Measurements from ENCODE around the gene AP2A2. TPM values are rescaled to one million over a fixed set of nuclear protein-coding genes. Genes with fewer than 3 reads are reported as not detected.

Gene AP2A2
- total RNA-seq, 1 donor from 2014 or later: 9.5 TPM

DNA sequence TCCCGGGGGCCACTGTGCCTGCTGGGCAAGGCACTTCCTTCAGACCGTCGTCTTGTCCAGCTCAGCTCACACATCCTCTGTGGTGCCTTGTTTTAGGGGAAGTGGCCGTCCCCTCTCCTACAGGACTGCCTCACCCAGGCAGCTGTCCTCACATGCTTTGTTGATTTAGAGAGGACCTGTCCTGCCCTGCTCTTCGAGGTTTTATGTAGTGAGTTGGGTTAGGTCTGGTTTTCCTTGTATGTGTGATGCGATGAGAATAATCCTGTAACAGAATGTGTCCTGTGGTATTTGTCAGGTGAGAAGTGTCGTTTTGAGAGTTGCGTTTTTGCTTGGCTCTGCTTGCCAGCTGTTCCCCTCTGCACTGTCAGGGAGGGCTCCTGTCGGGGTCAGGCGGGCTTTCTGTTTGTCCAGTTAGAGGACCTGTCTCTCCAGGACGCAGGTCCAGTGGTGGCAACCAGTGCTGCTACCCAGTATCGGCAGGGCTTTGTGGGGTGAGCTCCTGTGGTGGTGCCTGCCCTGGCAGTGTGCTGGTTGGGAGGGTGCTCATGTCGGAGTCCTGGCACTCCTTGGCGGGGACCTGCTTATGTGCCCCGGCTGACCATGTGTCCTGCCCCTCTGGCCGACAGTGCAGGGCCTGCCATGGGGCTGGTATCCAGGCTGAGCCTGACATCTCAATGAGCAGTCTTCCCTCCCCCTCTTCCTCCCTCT lies 69.5 kb downstream of the AP2A2 start:
- no peaks in the 10 kb centered on the region for H3K27me3 ChIP-seq (ENCODE audit: control insufficient read depth, insufficient read depth, low read length)
- H3K4me3 ChIP-seq (ENCODE audit: low read depth, low read length): no peak overlapping the region
- TF ChIP-seq, protein P1, sequence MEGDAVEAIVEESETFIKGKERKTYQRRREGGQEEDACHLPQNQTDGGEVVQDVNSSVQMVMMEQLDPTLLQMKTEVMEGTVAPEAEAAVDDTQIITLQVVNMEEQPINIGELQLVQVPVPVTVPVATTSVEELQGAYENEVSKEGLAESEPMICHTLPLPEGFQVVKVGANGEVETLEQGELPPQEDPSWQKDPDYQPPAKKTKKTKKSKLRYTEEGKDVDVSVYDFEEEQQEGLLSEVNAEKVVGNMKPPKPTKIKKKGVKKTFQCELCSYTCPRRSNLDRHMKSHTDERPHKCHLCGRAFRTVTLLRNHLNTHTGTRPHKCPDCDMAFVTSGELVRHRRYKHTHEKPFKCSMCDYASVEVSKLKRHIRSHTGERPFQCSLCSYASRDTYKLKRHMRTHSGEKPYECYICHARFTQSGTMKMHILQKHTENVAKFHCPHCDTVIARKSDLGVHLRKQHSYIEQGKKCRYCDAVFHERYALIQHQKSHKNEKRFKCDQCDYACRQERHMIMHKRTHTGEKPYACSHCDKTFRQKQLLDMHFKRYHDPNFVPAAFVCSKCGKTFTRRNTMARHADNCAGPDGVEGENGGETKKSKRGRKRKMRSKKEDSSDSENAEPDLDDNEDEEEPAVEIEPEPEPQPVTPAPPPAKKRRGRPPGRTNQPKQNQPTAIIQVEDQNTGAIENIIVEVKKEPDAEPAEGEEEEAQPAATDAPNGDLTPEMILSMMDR (IDR thresholded peaks at IDR 0.05; ENCODE audit: insufficient read depth, low read length, severe bottlenecking): no peak
- H3K36me3 ChIP-seq (ENCODE audit: control insufficient read depth, insufficient read depth, low read length): peaks cover 23% of the 10 kb centered on the region
- FAIRE-seq (no peak), DNase-seq (ENCODE audit: low read depth) (peak; percentile 2)

GRCh38 chr11:995752-996420 lies 70.2 kb downstream of the AP2A2 start:
- no peak for FAIRE-seq
- TF ChIP-seq, protein P1 (IDR thresholded peaks at IDR 0.05; ENCODE audit: insufficient read depth, low read length, severe bottlenecking): no peak
- no peak for DNase-seq (ENCODE audit: low read depth)
- no peaks in the 10 kb centered on the region for H3K27me3 ChIP-seq (ENCODE audit: control insufficient read depth, insufficient read depth, low read length)
- H3K4me3 ChIP-seq (ENCODE audit: low read depth, low read length): no peak overlapping the region
- H3K36me3 ChIP-seq (ENCODE audit: control insufficient read depth, insufficient read depth, low read length): peaks cover 26% of the 10 kb centered on the region

DNA sequence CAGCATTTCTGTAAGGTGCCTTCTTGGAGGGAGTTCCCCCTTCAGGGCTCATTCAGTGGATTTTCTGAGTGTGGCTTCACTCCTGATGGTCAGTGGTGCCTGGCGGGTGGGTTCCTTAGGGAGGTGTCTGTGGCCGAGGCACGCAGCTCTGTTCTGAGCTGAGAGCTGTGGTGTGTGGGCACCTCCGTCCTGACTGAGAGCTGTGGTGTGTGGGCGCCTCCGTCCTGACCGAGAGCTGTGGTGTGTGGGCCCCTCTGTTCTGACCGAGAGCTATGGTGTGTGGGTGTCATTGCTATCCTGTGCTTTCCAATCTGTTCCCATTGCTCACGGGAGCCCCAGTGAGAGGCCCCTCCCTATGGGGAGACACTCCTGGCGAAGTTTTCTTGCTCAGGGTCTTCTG lies 71.0 kb downstream of the AP2A2 start:
- Histone ChIP-seq H3K4me3 (ENCODE audit: low read depth, low read length) (no peak overlapping the region), H3K36me3 (ENCODE audit: control insufficient read depth, insufficient read depth, low read length) (peaks cover 27% of the 10 kb centered on the region), H3K27me3 (ENCODE audit: control insufficient read depth, insufficient read depth, low read length) (no peaks in the 10 kb centered on the region)
- TF ChIP-seq, protein P1 (IDR thresholded peaks at IDR 0.05; ENCODE audit: insufficient read depth, low read length, severe bottlenecking): no peak
- FAIRE-seq (no peak), DNase-seq (ENCODE audit: low read depth) (no peak)

DNA sequence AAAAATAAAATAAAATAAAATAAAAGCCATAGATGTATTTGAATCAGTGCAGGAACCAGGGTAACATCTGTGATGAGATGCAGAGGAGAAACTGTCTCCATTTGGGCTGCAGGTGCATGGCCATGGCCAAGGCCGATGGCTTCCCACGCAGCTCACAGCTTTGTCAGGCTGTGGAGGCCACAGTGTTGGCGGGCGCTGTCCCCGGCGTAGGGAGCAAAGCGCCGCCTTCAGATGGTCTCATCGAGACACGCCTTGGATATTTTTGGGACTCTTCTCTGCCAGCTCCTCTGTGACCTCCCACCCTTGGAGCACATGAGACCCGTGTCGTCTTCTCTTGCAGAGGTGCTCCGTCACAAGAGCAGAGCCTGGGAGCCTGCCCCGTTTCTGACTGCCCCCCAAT lies 72.2 kb downstream of the AP2A2 start:
- DNase-seq (ENCODE audit: low read depth): no peak
- no peak for FAIRE-seq
- Histone ChIP-seq H3K4me3 (ENCODE audit: low read depth, low read length) (no peak overlapping the region), H3K27me3 (ENCODE audit: control insufficient read depth, insufficient read depth, low read length) (no peaks in the 10 kb centered on the region), H3K36me3 (ENCODE audit: control insufficient read depth, insufficient read depth, low read length) (peaks cover 32% of the 10 kb centered on the region)
- TF ChIP-seq, protein P1 (IDR thresholded peaks at IDR 0.05; ENCODE audit: insufficient read depth, low read length, severe bottlenecking): no peak

- no peak for DNase-seq (ENCODE audit: low read depth)
- H3K36me3 ChIP-seq (ENCODE audit: control insufficient read depth, insufficient read depth, low read length): peaks cover 29% of the 10 kb centered on the region
- H3K4me3 ChIP-seq (ENCODE audit: low read depth, low read length): no peak overlapping the region
- TF ChIP-seq, protein P1 (IDR thresholded peaks at IDR 0.05; ENCODE audit: insufficient read depth, low read length, severe bottlenecking): no peak
- FAIRE-seq: no peak
- no peaks in the 10 kb centered on the region for H3K27me3 ChIP-seq (ENCODE audit: control insufficient read depth, insufficient read depth, low read length)
Observed at GRCh38 chr11:999009-999408, 73.3 kb downstream of the AP2A2 start.

All from bronchial epithelial cell (primary cell).